MM.1S (cell line): Measurements from ENCODE around the gene ITPA.

Experiments used
- DNase-seq: peaks from one replicate; pipeline ENCODE4 v3.0.0-alpha.2; 2015
- H2AFZ ChIP-seq: fragments of 300-600 bp; sonication (generic); 2 replicates; pipeline ENCODE4 v1.6.0; 2016; ENCODE audit warnings: antibody characterized with exemption, low read length
- H3F3A ChIP-seq: fragments of 300-600 bp; sonication (generic); 2 replicates; pipeline ENCODE4 v1.6.1; 2016; ENCODE audit warnings: mild to moderate bottlenecking, antibody characterized with exemption, low read length, moderate library complexity, mixed read lengths; ENCODE audit not compliant: insufficient read depth
- H3K27ac ChIP-seq: fragments of 300-600 bp; sonication (generic); 2 replicates; pipeline ENCODE4 v1.5.1; 2016; ENCODE audit warnings: mild to moderate bottlenecking, low read length
- H3K27me3 ChIP-seq: fragments of 300-600 bp; sonication (generic); replicated peaks from 2 replicates; pipeline ENCODE4 v1.6.0; 2016; ENCODE audit warnings: low read length; ENCODE audit not compliant: insufficient read depth
- H3K36me3 ChIP-seq: fragments of 300-600 bp; sonication (generic); replicated peaks from 2 replicates; pipeline ENCODE4 v1.6.1; 2016; ENCODE audit warnings: mild to moderate bottlenecking, low read length, mixed read lengths; ENCODE audit not compliant: insufficient read depth
- H3K4me1 ChIP-seq: fragments of 300-600 bp; sonication (generic); 2 replicates; pipeline ENCODE4 v1.6.1; 2016; ENCODE audit warnings: low read length, mixed read lengths
- H3K4me2 ChIP-seq: fragments of 300-600 bp; sonication (generic); 2 replicates; pipeline ENCODE4 v1.6.0; 2016; ENCODE audit warnings: low read depth, low read length
- H3K4me3 ChIP-seq: fragments of 300-600 bp; sonication (generic); 2 replicates; pipeline ENCODE4 v1.5.1; 2016; ENCODE audit warnings: low read length, mixed read lengths
- H3K79me2 ChIP-seq: fragments of 300-600 bp; sonication (generic); 2 replicates; pipeline ENCODE4 v1.6.1; 2016; ENCODE audit warnings: mixed run types, low read length, mixed read lengths
- H3K9ac ChIP-seq: fragments of 300-600 bp; sonication (generic); 2 replicates; pipeline ENCODE4 v1.6.1; 2016; ENCODE audit warnings: low read length, mixed read lengths
- H3K9me2 ChIP-seq: fragments of 300-600 bp; sonication (generic); replicated peaks from 2 replicates; pipeline ENCODE4 v1.6.1; 2016; ENCODE audit warnings: mild to moderate bottlenecking, low read length, mixed read lengths; ENCODE audit not compliant: insufficient read depth
- H3K9me3 ChIP-seq: fragments of 300-600 bp; sonication (generic); replicated peaks from 2 replicates; pipeline ENCODE4 v1.6.1; 2016; ENCODE audit warnings: mild to moderate bottlenecking, low read length, mixed read lengths; ENCODE audit not compliant: insufficient read depth
- H4K20me1 ChIP-seq: fragments of 300-600 bp; sonication (generic); 2 replicates; pipeline ENCODE4 v1.6.1; 2016; ENCODE audit warnings: mild to moderate bottlenecking, low read length, moderate library complexity, mixed read lengths; ENCODE audit not compliant: insufficient read depth
- EZH2 ChIP-seq: fragments of 300-600 bp; sonication (generic); optimal IDR thresholded peaks from 2 replicates; pipeline ENCODE3; 2017; ENCODE audit warnings: low read depth, mild to moderate bottlenecking, antibody characterized with exemption, low read length, mixed read lengths
- EZH2phosphoT487 ChIP-seq: fragments of 300-600 bp; sonication (generic); IDR thresholded peaks from 2 replicates; pipeline ENCODE4 v1.6.1; 2018; ENCODE audit warnings: antibody characterized with exemption, low read length
- TF ChIP-seq, protein P1 (sequence below): fragments of 300-600 bp; sonication (generic); IDR thresholded peaks from 2 replicates; pipeline ENCODE4 v1.5.1; 2016; ENCODE audit warnings: antibody characterized with exemption, low read length, mixed read lengths

ITPA gene

DNA sequence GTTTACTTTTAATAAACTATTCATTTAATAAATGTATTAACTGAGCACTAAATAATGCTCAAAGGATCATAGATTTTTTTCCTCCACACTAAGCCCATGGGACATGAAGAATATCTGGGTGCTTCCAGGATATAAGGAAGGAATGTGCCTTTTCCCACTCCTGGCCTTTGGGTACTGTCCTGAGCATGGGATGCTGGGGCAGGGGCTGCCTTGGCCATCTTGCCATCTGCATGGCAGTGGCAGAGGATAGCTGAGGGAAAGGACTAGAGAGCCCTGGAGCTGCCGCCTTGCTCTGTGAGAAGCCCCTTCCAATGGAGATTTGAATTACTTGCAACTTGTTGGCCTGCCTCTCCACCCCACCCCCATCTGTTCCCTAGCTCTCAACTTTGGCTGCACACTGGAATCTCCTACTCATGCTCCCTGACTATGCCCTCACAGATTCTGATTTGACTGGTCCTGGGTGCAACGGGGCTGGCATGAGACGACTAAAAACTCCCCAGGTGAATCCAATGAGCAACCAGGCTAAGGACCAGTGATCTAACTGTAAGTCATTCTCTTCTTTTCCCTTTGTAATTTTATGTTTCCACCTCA is 20.4 kb upstream of the ITPA start:
- no peak overlapping the region for H3K4me3 ChIP-seq
- no peaks in the 10 kb centered on the region for H3F3A ChIP-seq

DNA sequence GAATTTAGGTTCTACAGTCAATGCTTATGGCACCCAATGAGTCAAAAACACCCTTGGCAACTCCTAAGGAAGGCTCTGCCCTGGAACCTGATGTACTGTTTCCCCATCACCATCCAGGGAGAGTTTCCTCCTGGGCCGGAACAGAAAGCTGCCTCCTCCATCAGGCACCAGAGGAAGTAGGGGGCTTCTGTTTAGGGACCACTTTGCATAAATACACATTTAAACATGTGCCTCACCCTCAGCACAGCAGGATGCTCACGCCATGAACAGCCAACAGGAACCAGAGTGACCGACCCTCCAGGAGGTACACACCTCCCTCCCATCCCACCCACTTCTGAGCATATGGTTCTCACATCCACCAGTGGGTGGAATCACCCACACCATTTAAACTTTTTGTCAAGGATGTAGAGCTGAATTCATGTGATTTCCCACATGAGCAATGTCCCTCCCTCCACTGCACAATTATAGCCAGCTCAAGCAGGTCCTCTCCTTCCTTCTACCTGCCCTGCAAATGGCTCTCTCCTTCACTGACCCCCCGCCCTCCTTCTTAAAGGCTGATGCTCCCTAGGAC is 19.7 kb upstream of the ITPA start:
- no peak overlapping the region for H3K4me2 ChIP-seq
- H4K20me1 ChIP-seq, result no peaks in the 10 kb centered on the region
- no peak overlapping the region for H3K4me3 ChIP-seq
- H3K9ac ChIP-seq, result no peak overlapping the region
- no peak overlapping the region for H3K27ac ChIP-seq
- TF ChIP-seq, protein P1, sequence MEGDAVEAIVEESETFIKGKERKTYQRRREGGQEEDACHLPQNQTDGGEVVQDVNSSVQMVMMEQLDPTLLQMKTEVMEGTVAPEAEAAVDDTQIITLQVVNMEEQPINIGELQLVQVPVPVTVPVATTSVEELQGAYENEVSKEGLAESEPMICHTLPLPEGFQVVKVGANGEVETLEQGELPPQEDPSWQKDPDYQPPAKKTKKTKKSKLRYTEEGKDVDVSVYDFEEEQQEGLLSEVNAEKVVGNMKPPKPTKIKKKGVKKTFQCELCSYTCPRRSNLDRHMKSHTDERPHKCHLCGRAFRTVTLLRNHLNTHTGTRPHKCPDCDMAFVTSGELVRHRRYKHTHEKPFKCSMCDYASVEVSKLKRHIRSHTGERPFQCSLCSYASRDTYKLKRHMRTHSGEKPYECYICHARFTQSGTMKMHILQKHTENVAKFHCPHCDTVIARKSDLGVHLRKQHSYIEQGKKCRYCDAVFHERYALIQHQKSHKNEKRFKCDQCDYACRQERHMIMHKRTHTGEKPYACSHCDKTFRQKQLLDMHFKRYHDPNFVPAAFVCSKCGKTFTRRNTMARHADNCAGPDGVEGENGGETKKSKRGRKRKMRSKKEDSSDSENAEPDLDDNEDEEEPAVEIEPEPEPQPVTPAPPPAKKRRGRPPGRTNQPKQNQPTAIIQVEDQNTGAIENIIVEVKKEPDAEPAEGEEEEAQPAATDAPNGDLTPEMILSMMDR, result no peak
- TF ChIP-seq EZH2 (no peak), EZH2phosphoT487 (no peak)
- no peaks in the 10 kb centered on the region for H3K36me3 ChIP-seq
- no peaks in the 10 kb centered on the region for H3K27me3 ChIP-seq
- no peak overlapping the region for H2AFZ ChIP-seq
- DNase-seq, result no peak
- no peaks in the 10 kb centered on the region for H3K79me2 ChIP-seq
- H3K4me1 ChIP-seq, result no peaks in the 10 kb centered on the region
- no peaks in the 10 kb centered on the region for H3F3A ChIP-seq
- H3K9me2 ChIP-seq, result no peaks in the 10 kb centered on the region
- H3K9me3 ChIP-seq, result no peaks in the 10 kb centered on the region

More for the DNA sequence above, 20.4 kb upstream of the ITPA start:
- Histone ChIP-seq H3K9me2 (no peaks in the 10 kb centered on the region), H2AFZ (no peak overlapping the region), H3K4me2 (no peak overlapping the region), H3K27me3 (no peaks in the 10 kb centered on the region), H3K79me2 (no peaks in the 10 kb centered on the region), H3K4me1 (no peaks in the 10 kb centered on the region), H3K27ac (no peak overlapping the region), H3K36me3 (no peaks in the 10 kb centered on the region), H3K9ac (no peak overlapping the region), H3K9me3 (no peaks in the 10 kb centered on the region), H4K20me1 (no peaks in the 10 kb centered on the region)
- no peak for TF ChIP-seq EZH2phosphoT487
- no peak for DNase-seq

DNA sequence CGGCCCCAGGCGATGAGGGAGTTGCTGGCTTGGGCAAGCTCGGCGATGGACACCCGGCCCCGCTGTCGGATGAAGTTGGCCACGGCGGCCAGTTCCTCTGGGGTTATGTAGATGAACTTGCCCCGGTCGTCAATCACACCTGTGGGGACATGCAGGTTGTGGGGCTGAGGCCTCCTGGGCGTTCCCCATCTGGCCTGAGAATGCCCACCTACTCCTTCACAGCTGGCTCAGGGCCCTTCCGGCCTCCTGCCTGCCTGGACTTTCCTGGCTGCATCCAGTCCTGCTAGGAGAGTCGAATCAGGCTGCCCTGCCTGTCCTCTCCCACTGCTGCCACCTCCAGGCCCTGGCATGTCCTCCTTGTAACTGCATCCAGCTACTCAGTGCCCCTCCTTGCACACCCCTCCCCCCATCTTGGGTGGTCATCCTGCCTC is 18.6 kb upstream of the ITPA start:
- no peak for DNase-seq
- Histone ChIP-seq H3K4me1 (no peaks in the 10 kb centered on the region), H3K9me3 (no peaks in the 10 kb centered on the region), H3K9me2 (no peaks in the 10 kb centered on the region), H3K4me2 (no peak overlapping the region), H3F3A (no peaks in the 10 kb centered on the region), H3K36me3 (no peaks in the 10 kb centered on the region), H3K4me3 (no peak overlapping the region), H4K20me1 (no peaks in the 10 kb centered on the region), H2AFZ (no peak overlapping the region), H3K27me3 (no peaks in the 10 kb centered on the region), H3K9ac (no peak overlapping the region), H3K79me2 (no peaks in the 10 kb centered on the region), H3K27ac (no peak overlapping the region)
- TF ChIP-seq EZH2 (no peak), EZH2phosphoT487 (no peak)
- TF ChIP-seq, protein P1, result no peak
